ENCODE measurements around the gene CSNK1A1.
A peak's percentile ranks its signal among the peaks of the same experiment; 100 is the strongest.

CSNK1A1 gene

GRCh38 chr5:149495673-149496072 lies 55.6 kb downstream of the CSNK1A1 start:
- Histone ChIP-seq H3K36me3 (ENCODE audit: control insufficient read depth, insufficient read depth, low read length) (peaks cover 3% of the 10 kb centered on the region), H3K4me3 (ENCODE audit: low read length) (no peak overlapping the region), H3K27me3 (ENCODE audit: control insufficient read depth, insufficient read depth, low read length) (no peaks in the 10 kb centered on the region), H3K4me1 (ENCODE audit: control insufficient read depth, insufficient read depth, low read length) (peaks cover 4% of the 10 kb centered on the region), H3K9ac (ENCODE audit: low read length) (no peak overlapping the region), H3K27ac (ENCODE audit: low read depth, low read length) (no peak overlapping the region)

GRCh38 chr5:149493316-149493715 lies 57.9 kb downstream of the CSNK1A1 start:
- Histone ChIP-seq H3K4me1 (ENCODE audit: control insufficient read depth, insufficient read depth, low read length) (peaks cover 17% of the 10 kb centered on the region), H3K4me3 (ENCODE audit: low read length) (no peak overlapping the region), H3K27ac (ENCODE audit: low read depth, low read length) (no peak overlapping the region), H3K9ac (ENCODE audit: low read length) (no peak overlapping the region), H3K36me3 (ENCODE audit: control insufficient read depth, insufficient read depth, low read length) (peaks cover 3% of the 10 kb centered on the region), H3K27me3 (ENCODE audit: control insufficient read depth, insufficient read depth, low read length) (no peaks in the 10 kb centered on the region)

- peaks cover 3% of the 10 kb centered on the region for H3K36me3 ChIP-seq (ENCODE audit: control insufficient read depth, insufficient read depth, low read length)
- H3K4me1 ChIP-seq (ENCODE audit: control insufficient read depth, insufficient read depth, low read length), result peaks cover 17% of the 10 kb centered on the region
These were observed 58.5 kb downstream of the CSNK1A1 start for GRCh38 chr5:149492781-149493180.

GRCh38 chr5:149490599-149491485 lies 60.4 kb downstream of the CSNK1A1 start:
- Histone ChIP-seq H3K36me3 (ENCODE audit: control insufficient read depth, insufficient read depth, low read length) (no peaks in the 10 kb centered on the region), H3K27ac (ENCODE audit: low read depth, low read length) (peak overlapping the region; percentile 95), H3K4me1 (ENCODE audit: control insufficient read depth, insufficient read depth, low read length) (peaks cover 29% of the 10 kb centered on the region), H3K27me3 (ENCODE audit: control insufficient read depth, insufficient read depth, low read length) (no peaks in the 10 kb centered on the region), H3K9ac (ENCODE audit: low read length) (no peak overlapping the region), H3K4me3 (ENCODE audit: low read length) (no peak overlapping the region)

More at GRCh38 chr5:149492781-149493180, 58.5 kb downstream of the CSNK1A1 start:
- no peak overlapping the region for H3K9ac ChIP-seq (ENCODE audit: low read length)
- no peaks in the 10 kb centered on the region for H3K27me3 ChIP-seq (ENCODE audit: control insufficient read depth, insufficient read depth, low read length)
- H3K4me3 ChIP-seq (ENCODE audit: low read length), result no peak overlapping the region
- H3K27ac ChIP-seq (ENCODE audit: low read depth, low read length), result peak overlapping the region; percentile 30

GRCh38 chr5:149489605-149490037 lies 61.6 kb downstream of the CSNK1A1 start:
- H3K9ac ChIP-seq (ENCODE audit: low read length), result no peak overlapping the region
- H3K4me1 ChIP-seq (ENCODE audit: control insufficient read depth, insufficient read depth, low read length), result peaks cover 38% of the 10 kb centered on the region
- H3K27ac ChIP-seq (ENCODE audit: low read depth, low read length), result peak overlapping the region; percentile 95
- no peaks in the 10 kb centered on the region for H3K36me3 ChIP-seq (ENCODE audit: control insufficient read depth, insufficient read depth, low read length)
- no peak overlapping the region for H3K4me3 ChIP-seq (ENCODE audit: low read length)
- H3K27me3 ChIP-seq (ENCODE audit: control insufficient read depth, insufficient read depth, low read length), result no peaks in the 10 kb centered on the region

GRCh38 chr5:149488645-149489306 lies 62.5 kb downstream of the CSNK1A1 start:
- H3K36me3 ChIP-seq (ENCODE audit: control insufficient read depth, insufficient read depth, low read length), result no peaks in the 10 kb centered on the region
- no peak overlapping the region for H3K9ac ChIP-seq (ENCODE audit: low read length)
- no peak overlapping the region for H3K4me3 ChIP-seq (ENCODE audit: low read length)
- peak overlapping the region; percentile 95 for H3K27ac ChIP-seq (ENCODE audit: low read depth, low read length)
- H3K27me3 ChIP-seq (ENCODE audit: control insufficient read depth, insufficient read depth, low read length), result no peaks in the 10 kb centered on the region
- H3K4me1 ChIP-seq (ENCODE audit: control insufficient read depth, insufficient read depth, low read length), result peaks cover 38% of the 10 kb centered on the region

GRCh38 chr5:149487672-149488071 lies 63.6 kb downstream of the CSNK1A1 start:
- Histone ChIP-seq H3K9ac (ENCODE audit: low read length) (no peak overlapping the region), H3K36me3 (ENCODE audit: control insufficient read depth, insufficient read depth, low read length) (no peaks in the 10 kb centered on the region), H3K27me3 (ENCODE audit: control insufficient read depth, insufficient read depth, low read length) (no peaks in the 10 kb centered on the region), H3K27ac (ENCODE audit: low read depth, low read length) (peak overlapping the region; percentile 95), H3K4me1 (ENCODE audit: control insufficient read depth, insufficient read depth, low read length) (peaks cover 42% of the 10 kb centered on the region), H3K4me3 (ENCODE audit: low read length) (no peak overlapping the region)

- H3K4me1 ChIP-seq (ENCODE audit: control insufficient read depth, insufficient read depth, low read length), result peaks cover 44% of the 10 kb centered on the region
- H3K27ac ChIP-seq (ENCODE audit: low read depth, low read length), result peak overlapping the region; percentile 95
- no peaks in the 10 kb centered on the region for H3K36me3 ChIP-seq (ENCODE audit: control insufficient read depth, insufficient read depth, low read length)
- no peaks in the 10 kb centered on the region for H3K27me3 ChIP-seq (ENCODE audit: control insufficient read depth, insufficient read depth, low read length)
- no peak overlapping the region for H3K9ac ChIP-seq (ENCODE audit: low read length)
- H3K4me3 ChIP-seq (ENCODE audit: low read length), result no peak overlapping the region
These were observed 64.3 kb downstream of the CSNK1A1 start for GRCh38 chr5:149486726-149487635.

GRCh38 chr5:149485655-149486615 lies 65.3 kb downstream of the CSNK1A1 start:
- Histone ChIP-seq H3K4me1 (ENCODE audit: control insufficient read depth, insufficient read depth, low read length) (peaks cover 49% of the 10 kb centered on the region), H3K4me3 (ENCODE audit: low read length) (no peak overlapping the region), H3K27me3 (ENCODE audit: control insufficient read depth, insufficient read depth, low read length) (no peaks in the 10 kb centered on the region), H3K9ac (ENCODE audit: low read length) (no peak overlapping the region), H3K36me3 (ENCODE audit: control insufficient read depth, insufficient read depth, low read length) (no peaks in the 10 kb centered on the region), H3K27ac (ENCODE audit: low read depth, low read length) (peak overlapping the region; percentile 95)

GRCh38 chr5:149481485-149481884 lies 69.8 kb downstream of the CSNK1A1 start:
- H3K27me3 ChIP-seq (ENCODE audit: control insufficient read depth, insufficient read depth, low read length), result no peaks in the 10 kb centered on the region
- no peaks in the 10 kb centered on the region for H3K36me3 ChIP-seq (ENCODE audit: control insufficient read depth, insufficient read depth, low read length)
- H3K27ac ChIP-seq (ENCODE audit: low read depth, low read length), result peak overlapping the region; percentile 88
- H3K4me3 ChIP-seq (ENCODE audit: low read length), result no peak overlapping the region
- H3K4me1 ChIP-seq (ENCODE audit: control insufficient read depth, insufficient read depth, low read length), result peaks cover 27% of the 10 kb centered on the region
- H3K9ac ChIP-seq (ENCODE audit: low read length), result no peak overlapping the region

GRCh38 chr5:149478761-149479160 lies 72.5 kb downstream of the CSNK1A1 start:
- Histone ChIP-seq H3K4me1 (ENCODE audit: control insufficient read depth, insufficient read depth, low read length) (peaks cover 11% of the 10 kb centered on the region), H3K27ac (ENCODE audit: low read depth, low read length) (no peak overlapping the region), H3K4me3 (ENCODE audit: low read length) (no peak overlapping the region), H3K27me3 (ENCODE audit: control insufficient read depth, insufficient read depth, low read length) (no peaks in the 10 kb centered on the region), H3K36me3 (ENCODE audit: control insufficient read depth, insufficient read depth, low read length) (no peaks in the 10 kb centered on the region), H3K9ac (ENCODE audit: low read length) (no peak overlapping the region)
